AG04449 (cell line): ENCODE measurements around the gene OTOP2.
"Not testable (repeated sequence)": the region's sequence is repeated elsewhere in the genome, so short reads cannot be mapped to it uniquely, and the experiment has no call there.

Source experiments
- CTCF ChIA-PET: fragments of 350-600 bp; formaldehyde crosslinking; extraction: SDS; loops from one replicate; lab custom pipeline; 2021; ENCODE audit warnings: antibody characterized with exemption; lab: Yijun Ruan, JAX
- POLR2A ChIA-PET: fragments of 400-600, 350-600 bp; formaldehyde crosslinking; extraction: SDS; loops from one replicate; lab custom pipeline; 2020; ENCODE audit warnings: antibody characterized with exemption, inconsistent platforms; lab: Yijun Ruan, JAX
- DNase-seq: peaks from one replicate; pipeline ENCODE4 v3.0.0-alpha.2; 2010; ENCODE audit warnings: low read depth, low spot score
- H3K4me3 ChIP-seq: 2 replicates; pipeline ENCODE4 v1.5.1; 2011; ENCODE audit warnings: low read depth, mild to moderate bottlenecking, control low read depth, low read length
- TF ChIP-seq, protein P1 (sequence below): IDR thresholded peaks from one replicate; pipeline ENCODE4 v1.5.1; 2011; ENCODE audit warnings: mild to moderate bottlenecking, moderate library complexity, low read length, control low read depth, inconsistent platforms; ENCODE audit not compliant: insufficient read depth; ENCODE audit errors: missing control alignments

OTOP2 gene

DNA sequence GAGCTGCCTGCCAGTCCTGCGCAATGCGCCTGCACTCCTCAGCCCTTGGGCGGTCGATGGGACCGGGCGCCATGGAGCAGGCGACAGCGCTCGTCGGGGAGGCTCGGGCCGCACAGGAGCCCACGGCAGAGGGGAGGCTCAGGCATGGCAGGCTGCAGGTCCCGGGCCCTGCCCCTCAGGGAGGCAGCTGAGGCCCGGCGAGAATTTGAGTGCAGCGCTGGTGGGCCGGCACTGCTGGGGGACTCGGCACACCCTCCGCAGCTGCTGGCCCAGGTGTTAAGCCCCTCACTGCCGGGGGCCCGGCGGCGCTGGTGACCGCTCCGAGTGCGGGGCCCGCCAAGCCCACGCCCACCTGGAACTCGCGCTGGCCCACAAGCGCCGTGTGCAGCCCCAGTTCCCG, 17.1 kb upstream of the OTOP2 start:
- ChIA-PET POLR2A (no interaction called here), CTCF (no interaction called here)
- no peak overlapping the region for H3K4me3 ChIP-seq
- TF ChIP-seq, protein P1, sequence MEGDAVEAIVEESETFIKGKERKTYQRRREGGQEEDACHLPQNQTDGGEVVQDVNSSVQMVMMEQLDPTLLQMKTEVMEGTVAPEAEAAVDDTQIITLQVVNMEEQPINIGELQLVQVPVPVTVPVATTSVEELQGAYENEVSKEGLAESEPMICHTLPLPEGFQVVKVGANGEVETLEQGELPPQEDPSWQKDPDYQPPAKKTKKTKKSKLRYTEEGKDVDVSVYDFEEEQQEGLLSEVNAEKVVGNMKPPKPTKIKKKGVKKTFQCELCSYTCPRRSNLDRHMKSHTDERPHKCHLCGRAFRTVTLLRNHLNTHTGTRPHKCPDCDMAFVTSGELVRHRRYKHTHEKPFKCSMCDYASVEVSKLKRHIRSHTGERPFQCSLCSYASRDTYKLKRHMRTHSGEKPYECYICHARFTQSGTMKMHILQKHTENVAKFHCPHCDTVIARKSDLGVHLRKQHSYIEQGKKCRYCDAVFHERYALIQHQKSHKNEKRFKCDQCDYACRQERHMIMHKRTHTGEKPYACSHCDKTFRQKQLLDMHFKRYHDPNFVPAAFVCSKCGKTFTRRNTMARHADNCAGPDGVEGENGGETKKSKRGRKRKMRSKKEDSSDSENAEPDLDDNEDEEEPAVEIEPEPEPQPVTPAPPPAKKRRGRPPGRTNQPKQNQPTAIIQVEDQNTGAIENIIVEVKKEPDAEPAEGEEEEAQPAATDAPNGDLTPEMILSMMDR: no peak
- DNase-seq: no peak

DNA sequence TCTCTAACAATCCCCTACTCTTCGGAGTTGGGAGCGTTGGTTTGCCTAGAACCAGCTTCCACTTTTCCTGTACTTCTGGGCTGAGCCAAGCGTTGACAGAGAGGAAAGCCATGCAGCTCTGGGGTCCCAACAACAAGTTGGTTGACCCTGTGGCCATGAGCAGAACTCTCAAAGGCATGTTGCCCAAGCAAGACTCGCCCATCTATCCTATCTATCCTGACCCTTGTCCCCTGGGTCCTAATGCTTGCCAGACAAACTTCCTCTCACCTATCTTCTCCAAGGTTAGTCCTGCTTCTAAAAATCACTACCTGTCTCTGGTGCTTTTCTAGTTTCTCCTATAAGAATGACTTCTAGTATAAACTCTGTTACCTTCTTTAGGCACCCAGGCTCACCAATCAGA, 15.0 kb upstream of the OTOP2 start:
- H3K4me3 ChIP-seq, DNase-seq, POLR2A ChIA-PET: not testable (repeated sequence)
- CTCF ChIA-PET: interaction anchor here (1.1 kb wide), 1 partner anchor 52 kb away, joined by 3 read pairs; no protein-coding TSS in a partner anchor

DNA sequence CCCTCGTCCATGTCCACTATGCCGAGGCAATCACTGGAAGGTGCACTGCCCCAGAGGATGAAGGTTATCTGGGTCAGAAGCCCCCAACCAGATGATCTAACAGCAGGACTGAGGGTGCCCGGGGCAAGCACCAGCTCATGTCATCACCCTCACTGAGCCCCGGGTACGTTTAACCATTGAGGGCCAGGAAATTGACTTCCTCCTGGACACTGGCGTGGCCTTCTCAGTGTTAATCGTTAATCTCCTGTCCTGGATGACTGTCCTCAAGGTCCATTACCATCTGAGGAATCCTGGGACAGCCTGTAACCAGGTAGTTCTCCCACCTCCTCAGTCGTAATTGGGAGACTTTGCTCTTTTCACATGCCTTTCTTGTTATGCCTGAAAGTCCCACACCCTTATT, 12.7 kb upstream of the OTOP2 start:
- DNase-seq, POLR2A ChIA-PET, CTCF ChIA-PET, H3K4me3 ChIP-seq: not testable (repeated sequence)

DNA sequence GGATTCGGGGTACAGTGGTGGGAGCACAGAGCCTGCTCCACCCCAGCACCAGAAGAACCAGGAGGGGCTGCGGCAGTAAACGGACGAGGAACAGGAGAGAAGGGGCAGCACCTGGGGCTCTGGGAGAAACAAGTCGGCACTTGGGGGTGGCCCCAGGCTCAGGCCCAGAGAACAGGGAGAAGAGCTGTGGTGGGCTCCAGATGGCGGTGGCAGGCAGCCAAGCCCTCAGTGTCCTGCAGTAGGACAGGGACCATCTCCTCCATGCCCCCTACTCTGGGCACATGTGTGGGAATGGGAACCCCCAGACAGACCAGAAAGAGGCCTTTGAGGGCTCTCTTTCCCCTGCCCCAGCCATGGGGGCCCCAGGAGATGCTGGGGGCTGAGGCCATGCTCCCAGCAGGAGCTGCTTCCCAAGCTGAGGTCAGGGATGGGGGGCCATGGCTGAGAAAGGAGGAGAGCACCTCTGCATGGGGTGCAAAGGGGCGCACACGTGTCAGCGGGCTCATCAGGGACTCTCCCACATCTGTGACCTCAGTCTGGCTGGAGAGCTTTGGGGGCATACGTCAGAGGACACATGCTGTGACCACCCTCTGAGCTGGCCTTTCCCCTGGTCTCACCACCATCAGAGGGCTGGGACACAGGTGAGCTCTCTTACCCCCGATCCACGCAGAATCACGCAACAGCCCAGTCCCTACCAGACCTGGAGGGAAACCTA, 7.8 kb upstream of the OTOP2 start:
- TF ChIP-seq, protein P1: no peak
- POLR2A ChIA-PET: no interaction called here
- no peak overlapping the region for H3K4me3 ChIP-seq
- CTCF ChIA-PET: no interaction called here
- no peak for DNase-seq

DNA sequence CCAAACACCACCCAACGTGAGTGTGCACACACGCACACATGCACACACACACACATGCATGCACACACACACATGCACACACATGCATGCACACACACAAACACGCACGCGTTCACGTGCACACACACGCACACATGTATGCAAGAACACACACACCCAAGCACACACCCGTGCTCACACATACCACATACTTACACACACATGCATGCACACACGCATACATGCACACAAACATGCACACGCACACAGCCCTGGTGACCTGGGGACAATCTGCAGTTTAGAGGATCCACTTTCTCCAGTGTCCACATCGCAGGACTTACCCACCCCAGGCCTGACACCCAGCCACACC, 7.2 kb upstream of the OTOP2 start:
- ChIA-PET CTCF (no interaction called here), POLR2A (no interaction called here)
- no peak overlapping the region for H3K4me3 ChIP-seq
- TF ChIP-seq, protein P1: no peak
- DNase-seq: no peak

DNA sequence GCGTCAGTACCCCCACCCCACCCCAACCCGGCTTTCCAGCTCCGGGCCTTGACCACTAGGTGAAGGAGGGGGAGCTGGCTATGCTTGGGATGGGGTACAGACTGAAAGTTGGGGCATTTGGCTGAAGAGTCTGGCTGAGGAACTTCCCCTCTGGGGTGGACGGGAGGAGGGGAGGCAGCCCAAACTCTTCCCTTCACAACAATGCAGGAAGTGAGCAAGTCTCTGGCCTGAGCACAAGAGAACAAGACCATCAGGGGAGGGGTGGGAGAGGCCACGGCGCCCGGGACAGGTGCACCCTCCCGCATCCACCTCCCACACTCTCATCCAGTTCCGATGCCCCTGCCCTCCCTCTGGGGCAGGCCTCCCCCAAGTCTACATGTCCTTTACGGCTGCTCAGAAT, 6.6 kb upstream of the OTOP2 start:
- ChIA-PET POLR2A (no interaction called here), CTCF (no interaction called here)
- no peak overlapping the region for H3K4me3 ChIP-seq
- TF ChIP-seq, protein P1: no peak
- DNase-seq: no peak

DNA sequence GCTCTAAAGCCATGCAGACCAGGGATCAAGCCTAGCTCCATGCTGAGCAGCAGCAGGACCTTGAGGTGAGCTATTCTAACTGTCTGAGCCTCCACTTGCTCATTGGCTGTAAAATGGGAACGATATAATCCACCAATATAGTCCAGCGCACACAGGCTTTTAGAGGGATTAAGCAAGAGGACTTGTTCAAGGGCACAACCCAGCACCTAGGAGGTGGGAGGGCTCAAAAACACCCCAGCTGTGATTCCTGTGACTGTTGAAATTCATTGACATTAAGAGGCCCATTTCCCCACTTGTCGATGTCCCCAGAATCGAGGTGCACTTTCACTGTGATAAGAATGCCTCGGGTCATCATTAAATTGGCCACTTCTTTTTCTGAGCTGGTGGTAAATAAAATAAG, 5.2 kb upstream of the OTOP2 start:
- CTCF ChIA-PET: interaction anchor here (1.6 to 8.5 kb wide), 3 partner anchors 37 to 128 kb away, joined by 4 to 109 read pairs (median 16); no protein-coding TSS in a partner anchor
- POLR2A ChIA-PET: no interaction called here
- TF ChIP-seq, protein P1: no peak
- H3K4me3 ChIP-seq: no peak overlapping the region
- no peak for DNase-seq
